Measurements from ENCODE around the gene IL1RL2.

Gene IL1RL2

DNA sequence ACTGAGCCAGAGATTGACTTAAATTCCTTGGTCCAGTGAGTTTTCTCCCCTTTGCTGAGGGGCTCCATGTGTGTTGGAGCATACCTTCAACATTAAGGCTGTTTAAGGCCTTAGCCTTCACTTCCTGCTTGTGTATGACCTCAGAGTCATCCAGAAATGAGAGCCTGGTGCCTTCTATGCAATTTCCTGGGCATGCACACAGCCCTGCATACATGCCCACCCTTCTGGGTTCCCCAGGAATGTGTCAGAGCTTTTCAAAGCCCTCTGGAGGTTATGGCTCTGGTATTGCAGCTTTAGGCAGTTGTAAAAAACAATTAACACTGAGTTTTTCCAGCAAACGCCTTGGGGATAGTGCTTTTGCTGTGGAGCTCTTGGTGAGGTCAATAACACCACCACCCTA, 27.5 kb upstream of the IL1RL2 start:
- DNase-seq: no peak

DNA sequence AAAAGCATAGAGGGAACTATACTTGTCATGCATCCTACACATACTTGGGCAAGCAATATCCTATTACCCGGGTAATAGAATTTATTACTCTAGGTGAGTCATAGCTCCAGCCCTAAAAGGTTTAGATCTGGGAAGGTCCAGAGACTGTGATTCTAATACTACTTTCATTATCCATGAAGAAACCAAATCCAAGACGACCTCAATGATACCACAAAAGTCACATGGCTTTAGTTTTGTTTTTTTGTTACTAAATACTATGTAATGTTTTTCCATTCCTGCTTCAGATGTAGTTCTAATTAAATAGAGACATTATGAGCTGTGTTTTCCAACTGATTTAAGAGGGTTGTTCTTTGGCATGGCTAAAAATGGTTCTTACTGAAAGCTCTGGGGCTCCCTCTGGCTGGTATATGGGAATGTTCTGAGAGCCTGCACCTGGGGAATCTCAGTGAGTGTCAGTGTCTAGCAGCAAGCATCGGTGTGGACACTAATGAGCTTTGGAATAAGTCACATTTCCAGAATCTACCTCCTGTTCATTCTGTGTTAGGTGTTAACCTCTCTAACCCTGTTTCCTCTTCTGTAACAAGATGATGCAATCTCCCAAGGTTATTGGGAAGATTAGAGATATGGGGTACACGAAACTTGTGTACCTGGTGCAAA, 20.5 kb upstream of the IL1RL2 start:
- DNase-seq: no peak

DNA sequence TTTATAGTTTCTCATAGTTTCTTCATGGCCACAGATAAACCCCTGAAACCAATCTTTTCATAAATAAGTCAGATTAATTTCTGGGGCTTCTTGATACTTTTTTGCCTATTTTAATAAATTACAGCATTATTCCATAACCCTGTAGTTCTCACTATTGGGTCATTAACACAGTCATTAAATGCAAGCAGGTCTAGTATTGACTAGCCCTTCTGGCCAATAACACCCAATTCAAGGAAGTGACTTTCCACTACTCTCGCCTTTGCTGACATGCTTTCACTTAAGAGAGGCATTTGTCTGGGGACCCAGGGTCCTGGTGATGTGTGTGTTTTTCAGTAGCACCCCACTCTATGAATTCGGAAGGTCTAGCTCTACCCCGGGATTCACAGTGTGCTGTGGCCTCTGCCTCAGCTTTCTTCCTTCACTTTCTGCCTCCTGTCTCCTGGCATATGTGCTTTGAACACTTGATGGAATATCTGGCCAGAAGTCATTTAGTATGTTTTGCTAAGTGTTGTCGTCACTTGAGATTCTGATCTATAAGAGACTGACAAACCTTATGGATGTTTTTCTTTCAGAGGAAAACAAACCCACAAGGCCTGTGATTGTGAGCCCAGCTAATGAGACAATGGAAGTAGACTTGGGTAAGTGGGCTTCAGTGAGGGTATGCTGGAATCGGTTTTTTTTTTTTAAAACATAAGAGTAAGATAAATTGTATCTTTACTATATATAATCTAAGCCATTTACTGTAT, 18.6 kb upstream of the IL1RL2 start:
- DNase-seq: no peak

DNA sequence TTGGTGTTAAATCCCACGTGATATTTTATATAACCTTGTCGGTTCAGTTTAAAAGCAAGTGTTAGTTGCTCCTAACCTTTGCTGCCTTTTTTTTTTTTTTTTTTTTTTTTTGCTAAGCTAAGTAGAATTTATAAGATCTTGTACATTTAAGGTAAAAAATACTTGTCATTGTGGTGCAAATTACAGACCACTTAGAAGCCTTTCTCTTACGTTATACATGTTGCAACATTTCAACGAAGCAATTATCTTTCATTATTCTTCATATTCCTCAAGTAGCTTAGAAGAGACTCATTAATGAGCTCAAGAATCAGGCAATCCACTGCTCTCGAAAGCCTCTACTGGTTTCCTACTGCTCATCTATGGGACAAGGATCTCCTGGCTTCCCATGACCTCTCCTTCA, 14.9 kb upstream of the IL1RL2 start:
- no peak for DNase-seq

DNA sequence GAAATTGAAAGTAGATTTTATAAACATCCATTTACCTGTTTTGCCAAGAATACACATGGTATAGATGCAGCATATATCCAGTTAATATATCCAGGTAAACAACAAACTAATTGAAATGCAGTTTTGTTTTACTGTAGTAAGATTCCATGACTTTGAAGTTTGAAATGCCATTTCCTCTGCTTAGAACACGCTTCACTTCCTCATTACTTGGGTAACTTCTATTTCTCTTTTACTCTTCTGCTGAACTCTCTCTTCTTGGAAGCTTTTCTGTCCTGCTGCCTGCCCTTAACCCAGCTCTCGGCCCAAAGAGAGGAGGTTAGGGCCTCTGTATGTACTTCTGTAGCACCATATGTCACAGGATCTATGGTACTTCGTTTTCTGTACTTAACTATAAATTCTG, 14.1 kb upstream of the IL1RL2 start:
- DNase-seq: no peak

DNA sequence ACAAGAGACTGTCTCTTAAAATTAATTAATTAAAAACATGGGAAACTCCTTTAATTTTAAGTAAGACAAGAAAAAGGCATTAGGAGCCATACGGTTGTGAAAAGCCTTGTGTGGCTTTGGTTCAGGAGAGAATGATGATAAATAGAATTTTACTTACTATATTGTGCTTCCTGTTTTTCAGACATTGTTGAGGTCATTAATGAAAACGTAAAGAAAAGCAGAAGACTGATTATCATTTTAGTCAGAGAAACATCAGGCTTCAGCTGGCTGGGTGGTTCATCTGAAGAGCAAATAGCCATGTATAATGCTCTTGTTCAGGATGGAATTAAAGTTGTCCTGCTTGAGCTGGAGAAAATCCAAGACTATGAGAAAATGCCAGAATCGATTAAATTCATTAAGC, 10.7 kb upstream of the IL1RL2 start:
- DNase-seq: no peak

DNA sequence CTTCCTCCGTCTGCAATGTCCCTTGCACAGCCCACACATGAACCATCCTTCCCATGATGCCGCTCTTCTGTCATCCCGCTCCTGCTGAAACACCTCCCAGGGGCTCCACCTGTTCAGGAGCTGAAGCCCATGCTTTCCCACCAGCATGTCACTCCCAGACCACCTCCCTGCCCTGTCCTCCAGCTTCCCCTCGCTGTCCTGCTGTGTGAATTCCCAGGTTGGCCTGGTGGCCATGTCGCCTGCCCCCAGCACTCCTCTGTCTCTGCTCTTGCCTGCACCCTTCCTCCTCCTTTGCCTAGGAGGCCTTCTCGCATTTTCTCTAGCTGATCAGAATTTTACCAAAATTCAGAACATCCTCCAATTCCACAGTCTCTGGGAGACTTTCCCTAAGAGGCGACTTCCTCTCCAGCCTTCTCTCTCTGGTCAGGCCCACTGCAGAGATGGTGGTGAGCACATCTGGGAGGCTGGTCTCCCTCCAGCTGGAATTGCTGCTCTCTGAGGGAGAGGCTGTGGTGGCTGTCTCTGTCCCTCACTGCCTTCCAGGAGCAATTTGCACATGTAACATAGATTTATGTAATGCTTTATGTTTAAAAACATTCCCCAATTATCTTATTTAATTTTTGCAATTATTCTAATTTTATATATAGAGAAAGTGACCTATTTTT, 8.9 kb upstream of the IL1RL2 start:
- DNase-seq: no peak

DNA sequence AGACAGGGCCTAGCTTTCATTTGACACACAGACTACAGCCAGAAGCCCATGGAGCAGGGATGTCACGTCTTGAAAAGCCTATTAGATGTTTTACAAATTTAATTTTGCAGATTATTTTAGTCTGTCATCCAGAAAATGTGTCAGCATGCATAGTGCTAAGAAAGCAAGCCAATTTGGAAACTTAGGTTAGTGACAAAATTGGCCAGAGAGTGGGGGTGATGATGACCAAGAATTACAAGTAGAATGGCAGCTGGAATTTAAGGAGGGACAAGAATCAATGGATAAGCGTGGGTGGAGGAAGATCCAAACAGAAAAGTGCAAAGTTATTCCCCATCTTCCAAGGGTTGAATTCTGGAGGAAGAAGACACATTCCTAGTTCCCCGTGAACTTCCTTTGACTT, 7.8 kb upstream of the IL1RL2 start:
- DNase-seq: no peak

DNA sequence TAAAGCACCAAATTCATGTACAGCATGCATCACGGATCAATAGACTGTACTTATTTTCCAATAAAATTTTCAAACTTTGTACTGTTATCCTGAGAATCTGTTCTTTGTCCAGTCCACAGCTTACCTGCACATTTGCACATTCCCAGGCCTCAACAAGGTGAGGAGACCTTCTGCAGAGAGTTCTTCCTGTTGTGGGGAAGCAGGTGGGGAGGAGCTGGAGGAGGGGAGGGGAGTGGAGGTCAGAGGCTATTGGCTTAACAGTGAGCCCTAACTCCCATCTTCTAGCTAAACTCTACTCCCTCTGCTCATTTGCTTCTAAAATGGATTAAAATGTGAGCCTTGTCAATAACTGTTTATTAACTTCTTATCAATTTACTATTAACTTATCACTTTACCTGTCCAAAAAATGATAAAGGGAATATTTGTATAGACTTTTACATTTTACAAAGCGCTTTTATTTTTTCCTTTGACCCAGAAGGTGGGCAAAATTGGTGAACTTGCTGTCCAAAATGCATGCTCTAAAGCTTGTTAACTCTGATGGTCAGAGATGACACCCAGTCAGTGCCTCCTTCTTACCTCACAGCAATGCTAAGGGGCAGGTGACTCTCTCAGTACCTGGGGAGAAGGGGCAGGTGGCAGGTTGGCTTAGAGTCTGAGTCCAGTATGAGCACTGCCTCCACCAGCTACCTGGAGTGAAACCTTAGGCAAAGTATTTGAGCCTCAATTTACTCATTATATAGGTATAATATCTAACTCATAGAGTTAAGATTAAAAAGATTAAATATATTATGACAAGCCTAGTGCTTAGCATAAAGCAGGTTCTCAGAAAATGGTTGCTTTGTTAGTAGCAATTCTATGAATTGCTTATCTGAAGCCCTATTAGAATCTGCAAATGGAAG, 6.8 kb upstream of the IL1RL2 start:
- no peak for DNase-seq

DNA sequence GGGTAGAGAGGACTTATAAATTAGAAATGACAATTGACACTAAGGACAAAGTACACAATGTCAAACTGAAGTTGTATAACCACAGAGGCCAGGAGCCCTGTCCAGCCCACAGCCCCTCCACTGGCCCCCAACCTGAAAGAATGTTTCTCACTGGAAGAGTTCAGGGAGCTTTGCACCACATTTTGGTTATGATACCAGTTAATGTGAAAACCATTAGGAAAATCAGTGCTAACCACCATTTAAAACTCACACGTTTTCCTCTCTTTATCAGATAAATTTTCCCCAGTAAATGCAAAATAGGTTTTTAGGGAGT, 6.2 kb upstream of the IL1RL2 start:
- no peak for DNase-seq

DNA sequence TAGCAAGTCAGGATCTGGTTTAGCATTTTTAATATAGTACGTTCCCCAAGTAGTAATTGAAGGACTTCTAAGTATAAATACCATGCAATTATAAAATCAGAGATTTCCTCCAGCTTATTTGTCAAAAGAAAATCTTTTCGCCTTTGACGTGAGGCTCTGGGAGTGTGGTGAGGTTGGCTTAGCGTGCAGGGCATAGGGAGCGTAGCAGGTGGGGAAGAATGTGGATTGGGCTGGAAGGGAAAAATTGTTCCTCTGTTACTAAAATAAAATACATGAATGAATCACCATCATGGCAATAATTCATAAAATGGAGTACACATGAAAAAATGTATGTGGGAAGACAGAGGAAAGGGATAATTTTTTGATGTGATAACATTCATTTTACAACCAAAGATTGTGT, 5.4 kb upstream of the IL1RL2 start:
- no peak for DNase-seq

DNA sequence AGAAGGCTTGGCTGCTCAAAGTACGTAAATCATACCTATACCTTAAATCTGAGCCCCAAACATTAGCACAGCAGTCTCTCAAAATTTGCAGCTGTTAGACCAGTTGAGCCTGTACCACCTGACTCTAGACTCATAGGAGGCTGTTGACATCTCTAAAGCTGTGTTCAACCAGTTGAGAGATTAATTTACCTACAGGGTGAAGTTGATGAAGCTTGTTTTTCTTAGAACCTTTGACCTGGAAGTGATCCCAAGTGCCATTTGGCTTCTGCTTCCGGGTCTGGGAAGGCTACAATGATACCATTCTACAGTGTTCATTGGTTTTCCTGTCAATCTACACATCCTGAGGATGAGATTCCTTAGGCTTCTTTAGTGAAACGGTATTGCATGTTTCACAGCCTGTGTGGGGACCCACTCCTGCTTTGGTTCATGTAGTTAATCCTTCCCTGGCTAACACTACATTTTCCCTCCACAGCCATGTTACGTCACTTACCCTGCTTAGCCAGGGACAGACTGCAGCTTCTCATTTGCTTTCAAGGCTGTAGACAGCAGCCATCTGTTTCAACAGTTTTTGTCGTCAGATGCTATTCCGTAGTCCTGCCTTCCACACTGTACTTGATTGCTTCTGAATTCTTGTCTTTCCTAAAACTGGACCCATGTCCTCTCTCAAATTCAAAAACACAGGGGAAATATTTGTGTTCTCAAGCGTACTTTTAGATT, 4.7 kb upstream of the IL1RL2 start:
- DNase-seq: no peak

DNA sequence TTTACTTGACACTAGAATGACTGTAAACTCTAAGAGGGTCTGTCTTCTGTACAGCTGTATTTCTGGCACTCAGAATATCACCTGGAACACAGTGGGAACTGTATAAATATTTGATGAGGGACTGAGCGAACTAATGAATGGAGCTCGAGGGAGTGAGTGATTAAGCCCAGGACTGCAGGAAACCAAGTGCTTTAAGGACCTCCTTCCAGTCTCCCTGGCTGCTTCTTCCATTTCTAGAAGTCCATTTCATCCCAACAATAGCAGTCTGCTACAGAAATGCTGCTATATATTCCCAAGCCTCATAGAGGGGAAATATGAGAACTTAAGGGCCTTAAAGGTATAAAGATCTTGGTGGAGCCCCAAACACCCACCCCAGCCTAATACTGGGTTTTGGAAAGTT, 2.8 kb upstream of the IL1RL2 start:
- DNase-seq: no peak

DNA sequence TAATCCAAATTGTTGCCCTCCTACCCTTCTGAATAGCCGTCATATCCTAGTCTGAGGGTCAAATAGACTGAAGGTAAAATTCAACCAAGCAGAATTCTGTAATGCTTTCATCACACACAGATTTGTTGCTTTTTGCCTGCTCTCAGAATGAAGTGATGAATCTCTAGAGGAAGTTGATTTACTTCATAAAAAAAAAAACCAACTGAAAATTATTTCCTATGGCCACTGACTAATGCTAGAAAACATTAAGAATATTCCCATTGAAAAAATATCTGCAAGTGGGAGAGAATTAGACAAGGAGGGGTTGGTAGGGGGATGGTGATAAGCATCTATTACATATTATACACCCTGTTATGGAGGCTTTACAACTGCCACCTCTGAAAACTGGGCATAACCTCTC, 2.3 kb upstream of the IL1RL2 start:
- no peak for DNase-seq

DNA sequence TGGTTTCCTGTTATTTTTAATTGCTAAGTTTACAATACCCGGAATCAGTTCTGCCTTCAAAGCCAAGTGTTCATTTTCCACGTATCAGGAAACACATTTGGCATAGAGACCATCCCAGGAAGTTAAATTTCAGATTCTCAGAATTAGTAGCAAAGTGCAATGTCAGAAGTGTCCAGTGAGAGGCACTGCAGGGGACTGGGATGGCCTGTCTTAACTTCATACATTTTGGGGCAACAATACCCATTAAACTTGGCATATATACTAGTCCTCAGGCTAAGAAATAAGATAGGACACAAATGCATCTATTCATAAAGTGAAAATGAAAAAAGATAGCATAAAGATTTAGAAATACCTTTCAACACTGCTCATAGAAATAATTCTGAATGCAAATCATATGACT, 1.5 kb upstream of the IL1RL2 start:
- DNase-seq: no peak

DNA sequence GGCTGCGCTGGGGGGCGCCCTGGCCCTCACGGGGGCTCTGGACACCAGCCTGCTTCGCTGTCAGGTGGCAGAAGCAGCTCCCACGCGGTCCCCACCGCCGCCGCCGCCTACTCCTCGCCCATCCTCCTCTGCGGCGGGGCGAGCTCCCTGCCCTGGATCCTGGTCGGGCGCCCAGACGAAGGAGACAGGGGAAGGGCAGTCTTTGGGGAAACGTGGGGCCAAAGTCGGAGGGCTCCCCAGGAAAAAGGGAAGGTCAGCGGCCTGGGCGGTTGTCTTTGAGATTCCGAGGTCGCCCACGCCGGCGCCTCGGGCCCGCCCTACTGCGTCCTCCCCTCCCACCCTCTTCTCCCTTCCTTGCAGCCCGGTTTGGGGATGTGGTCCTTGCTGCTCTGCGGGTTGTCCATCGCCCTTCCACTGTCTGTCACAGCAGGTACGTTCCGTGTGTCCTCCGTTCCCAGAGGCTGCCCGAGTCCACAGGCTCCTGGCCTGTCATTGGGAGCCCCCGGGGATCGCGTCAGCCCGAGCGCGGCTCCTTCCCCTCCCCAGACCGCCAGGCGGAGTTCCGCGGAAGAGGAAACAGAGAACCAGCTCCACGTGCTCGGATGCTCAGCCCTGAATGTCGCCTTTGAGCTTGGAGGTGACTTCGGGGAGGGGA, 800 bp downstream of the IL1RL2 start:
- peak; percentile 36 for DNase-seq

DNA sequence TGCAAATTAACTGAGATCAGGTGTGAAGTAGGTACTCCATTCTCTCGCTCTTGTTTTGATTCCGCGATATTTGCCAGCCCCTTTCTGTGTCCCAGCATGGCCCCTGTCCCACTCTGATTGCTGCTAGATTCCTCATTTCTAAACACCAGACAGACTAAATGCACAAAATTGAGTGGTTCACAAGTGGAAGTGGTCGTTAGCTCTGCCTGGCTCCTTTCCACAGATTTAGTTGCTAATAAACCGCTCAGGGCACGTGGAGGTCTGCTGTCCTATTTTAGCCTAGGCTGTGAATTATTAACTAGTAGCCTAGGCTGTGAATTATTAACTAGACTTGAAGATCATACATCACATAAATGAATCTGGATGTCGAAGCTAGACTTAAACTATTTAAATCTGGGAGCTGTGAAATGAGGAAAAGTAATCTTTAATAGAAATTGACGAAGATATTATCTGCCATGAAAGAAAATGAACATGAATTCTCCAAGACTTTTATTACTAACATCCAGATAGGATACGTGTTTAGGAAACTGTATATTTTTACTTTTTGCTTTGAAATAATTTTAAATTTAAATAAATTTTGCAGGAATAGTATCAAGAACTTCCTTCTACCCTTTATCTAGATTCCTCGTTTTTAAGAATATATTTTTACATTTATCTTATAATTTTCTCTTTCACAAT, 3.7 kb downstream of the IL1RL2 start:
- DNase-seq: no peak

DNA sequence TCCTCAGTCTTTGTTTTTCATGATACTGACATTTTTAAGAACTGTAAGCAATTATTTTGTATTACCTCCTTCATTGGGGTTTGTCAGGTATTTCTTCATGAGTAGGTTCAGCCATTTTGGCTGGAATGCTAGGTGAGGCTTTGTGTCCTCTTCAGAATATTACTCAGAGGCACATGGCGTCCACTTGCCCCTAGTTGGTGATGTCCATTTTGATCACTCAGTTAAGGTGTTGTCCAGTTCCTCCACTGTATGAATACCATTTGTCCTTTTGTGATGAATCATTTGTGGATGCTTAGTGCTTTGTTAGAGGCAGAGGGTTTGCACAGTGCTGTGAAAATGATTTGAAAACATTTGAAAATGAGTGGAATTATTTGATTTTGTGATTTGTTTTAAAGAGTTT, 4.7 kb downstream of the IL1RL2 start:
- DNase-seq: no peak

DNA sequence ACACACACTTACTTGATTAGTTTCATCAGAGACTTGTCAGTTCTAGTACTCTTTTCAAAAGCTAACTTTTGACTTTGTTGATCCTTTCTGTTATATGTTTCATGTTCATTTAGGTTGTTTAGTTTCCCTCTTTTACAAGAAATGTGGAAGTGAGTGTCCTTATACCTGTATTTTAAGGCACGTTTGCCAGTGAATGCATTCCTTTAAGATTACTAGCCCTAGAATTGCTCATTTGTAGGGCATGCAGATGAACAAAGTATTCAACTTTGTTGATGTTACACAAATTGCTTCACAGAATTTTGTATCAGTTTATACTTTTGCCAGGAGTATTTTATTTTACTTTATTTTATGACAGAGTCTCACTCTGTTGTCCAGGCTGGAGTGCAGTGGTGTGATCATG, 6.3 kb downstream of the IL1RL2 start:
- no peak for DNase-seq

DNA sequence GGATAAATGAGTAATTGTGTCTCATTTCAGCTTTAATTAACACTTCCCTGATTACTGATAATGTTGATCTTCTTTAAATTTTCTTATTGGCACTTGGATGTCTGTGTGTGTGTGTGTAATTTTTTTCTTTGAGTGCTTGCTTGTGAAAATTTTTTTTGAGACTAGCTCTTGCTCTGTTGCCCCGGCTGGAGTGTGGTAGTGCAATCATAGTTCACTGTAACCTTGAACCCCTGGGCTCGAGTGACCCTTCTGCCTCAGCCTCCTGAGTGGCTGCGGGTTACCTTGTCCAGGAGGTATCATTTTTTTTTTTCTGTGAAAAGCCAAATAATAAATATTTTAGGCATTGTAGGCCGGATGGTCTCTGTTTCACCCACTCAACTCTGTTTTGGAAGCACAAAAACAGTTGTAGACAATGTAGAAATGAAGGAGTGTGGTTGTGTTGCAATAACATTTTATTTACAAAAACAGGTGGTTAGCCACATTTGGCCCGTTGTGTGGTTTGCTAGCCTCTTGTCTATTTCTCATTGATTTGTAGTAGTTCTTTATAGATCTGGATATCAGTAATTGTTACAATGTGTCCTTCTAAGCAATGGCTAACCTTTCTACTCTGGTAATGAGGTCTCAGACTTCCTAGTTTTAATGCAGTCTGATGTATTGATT, 7.9 kb downstream of the IL1RL2 start:
- no peak for DNase-seq

Data from activated CD4-positive, alpha-beta T cell treated with anti-CD3 and anti-CD28 coated beads, Interleukin-2, amount 50 U/mL, for 1 hour (primary cell).